Measurements from ENCODE around the gene LY6G6D.

Gene LY6G6D

DNA sequence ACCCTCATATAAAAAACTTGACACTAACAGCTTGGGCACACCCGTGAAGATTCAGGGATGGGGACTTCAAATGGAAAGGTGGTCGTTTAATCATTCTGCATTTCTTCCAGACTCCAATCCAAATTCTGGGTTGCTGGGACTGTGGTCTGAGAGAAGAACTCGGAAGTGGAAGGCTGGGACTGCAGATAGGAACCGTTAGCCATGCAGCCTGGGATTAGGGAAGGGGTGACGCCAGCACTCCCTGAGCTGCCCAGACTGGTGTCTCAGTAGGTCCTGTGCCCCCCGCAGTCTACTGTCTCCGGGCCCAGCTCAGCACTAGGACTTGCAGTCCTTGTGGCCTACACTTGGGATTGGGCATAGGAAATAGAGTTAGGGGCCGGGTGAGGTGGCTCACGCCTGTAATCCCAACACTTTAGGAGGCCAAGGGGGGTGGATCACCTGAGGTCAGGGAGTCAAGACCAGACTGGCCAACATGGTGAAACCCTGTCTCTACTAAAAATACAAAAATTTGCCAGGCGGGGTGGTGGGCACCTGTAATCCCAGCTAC, 21.7 kb downstream of the LY6G6D start:
- DNase-seq = no peak

DNA sequence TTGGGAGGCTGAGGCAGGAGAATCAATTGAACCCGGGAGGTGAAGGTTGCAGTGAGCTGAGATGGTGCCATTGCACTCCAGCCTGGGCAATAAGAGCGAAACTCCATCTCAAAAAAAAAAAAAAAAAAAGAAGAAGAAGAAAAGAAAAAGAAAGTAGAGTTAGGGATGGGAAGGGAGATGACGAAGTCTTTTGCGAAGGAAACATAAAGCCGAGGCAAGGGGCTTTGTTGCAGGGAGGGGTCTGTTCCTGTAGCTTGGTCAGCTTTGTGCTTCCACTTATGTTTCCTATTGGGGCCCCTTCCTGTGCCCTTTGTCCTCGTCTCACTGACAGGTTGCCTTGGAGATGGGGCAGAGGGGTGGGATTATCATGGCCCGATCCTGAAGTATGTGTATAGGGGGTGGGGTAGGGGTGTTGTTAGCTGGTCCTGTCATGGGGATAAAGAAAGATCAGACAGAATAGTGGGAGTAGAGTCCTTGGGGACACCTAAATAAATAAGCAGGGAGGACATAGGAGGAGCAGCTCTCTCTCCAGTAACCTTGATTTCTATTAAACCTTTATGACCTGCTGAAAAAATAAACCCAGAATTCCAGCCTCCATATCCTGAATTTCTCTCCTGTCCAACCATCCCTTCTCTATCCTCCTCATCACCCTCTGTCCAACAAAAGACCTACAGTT, 22.3 kb downstream of the LY6G6D start:
- peak; percentile 21 to 49 for DNase-seq

DNA sequence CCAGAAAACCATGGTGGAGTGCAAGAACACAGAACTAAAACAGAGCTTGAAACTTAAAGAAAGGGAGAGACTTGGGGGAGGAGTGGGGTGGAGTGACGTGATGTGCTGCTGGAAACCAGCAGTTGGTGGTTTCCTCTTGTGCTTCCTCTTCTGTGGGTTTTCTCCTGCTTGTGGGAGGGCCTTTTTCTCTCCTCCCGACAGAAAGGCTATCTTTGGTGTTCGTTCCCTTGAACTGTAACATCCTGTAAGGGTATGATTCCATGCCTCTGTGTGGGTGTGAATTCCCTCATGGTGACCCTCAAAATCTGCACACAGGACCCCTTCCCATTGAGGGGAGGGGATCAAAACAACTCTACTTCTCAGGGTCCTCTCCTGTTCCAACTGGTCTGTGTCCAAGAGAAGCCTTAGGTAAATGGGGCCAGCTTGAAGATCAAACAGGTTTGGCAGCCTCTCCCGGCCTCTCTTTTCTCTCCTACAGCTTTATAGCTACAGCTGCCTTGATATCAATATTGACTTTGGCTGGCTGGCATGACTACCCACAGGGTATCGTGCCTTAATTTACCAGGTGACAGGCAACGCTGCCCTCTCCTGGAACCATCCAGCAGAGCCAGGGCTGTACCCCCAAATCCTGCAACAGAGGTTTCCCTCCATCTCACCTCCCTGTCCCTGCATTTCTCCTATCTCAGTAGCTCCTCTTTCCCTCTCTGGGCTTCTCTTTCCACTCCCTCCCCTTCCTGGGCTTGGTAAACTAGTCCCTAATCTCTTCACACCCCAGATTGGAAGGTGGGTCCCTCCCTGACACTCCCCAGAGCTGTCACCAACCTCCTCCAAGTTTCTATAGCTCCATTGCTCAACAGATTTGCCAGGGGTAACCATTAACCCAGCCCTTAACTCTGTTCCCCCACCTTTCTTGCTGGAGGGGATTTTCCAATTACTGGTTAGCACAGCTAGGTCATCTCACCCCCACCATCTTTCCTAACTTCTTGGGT, 23.1 kb downstream of the LY6G6D start:
- peak; percentile 88 to 91 for DNase-seq

DNA sequence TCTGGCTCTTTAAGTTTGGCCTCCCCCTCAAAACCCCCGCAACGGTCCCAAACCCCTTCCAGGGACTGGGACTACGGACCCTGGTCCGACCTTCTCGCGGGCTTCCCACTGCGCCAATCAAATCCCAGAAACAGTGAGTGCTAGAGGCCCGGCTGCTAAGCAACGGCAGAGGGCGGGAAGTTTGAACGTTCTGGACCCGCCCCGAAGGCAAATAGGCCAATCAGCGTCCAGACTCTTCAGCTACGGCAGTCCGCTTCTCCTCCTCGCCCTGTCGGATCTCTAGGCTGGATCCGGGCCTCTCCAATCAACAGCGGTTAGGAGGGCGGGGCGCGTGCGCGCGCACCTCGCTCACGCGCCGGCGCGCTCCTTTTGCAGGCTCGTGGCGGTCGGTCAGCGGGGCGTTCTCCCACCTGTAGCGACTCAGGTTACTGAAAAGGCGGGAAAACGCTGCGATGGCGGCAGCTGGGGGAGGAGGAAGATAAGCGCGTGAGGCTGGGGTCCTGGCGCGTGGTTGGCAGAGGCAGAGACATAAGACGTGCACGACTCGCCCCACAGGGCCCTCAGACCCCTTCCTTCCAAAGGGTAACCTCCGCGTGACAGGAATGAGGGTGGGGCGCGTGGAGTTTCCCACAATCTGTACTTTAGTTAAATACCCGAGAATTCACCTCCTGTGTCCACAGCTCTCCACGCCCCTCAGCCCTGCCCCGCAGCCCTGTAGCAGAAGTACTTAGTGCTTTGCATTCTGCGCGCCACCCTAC, 24.7 kb downstream of the LY6G6D start, which contains the start of gene MSH5:
MSH5 (plus strand) TSS at position 367 of the 758 bp plus-strand sequence. CDS start 462 bp downstream, outside the sequence.
- DNase-seq = peak; percentile 99

DNA sequence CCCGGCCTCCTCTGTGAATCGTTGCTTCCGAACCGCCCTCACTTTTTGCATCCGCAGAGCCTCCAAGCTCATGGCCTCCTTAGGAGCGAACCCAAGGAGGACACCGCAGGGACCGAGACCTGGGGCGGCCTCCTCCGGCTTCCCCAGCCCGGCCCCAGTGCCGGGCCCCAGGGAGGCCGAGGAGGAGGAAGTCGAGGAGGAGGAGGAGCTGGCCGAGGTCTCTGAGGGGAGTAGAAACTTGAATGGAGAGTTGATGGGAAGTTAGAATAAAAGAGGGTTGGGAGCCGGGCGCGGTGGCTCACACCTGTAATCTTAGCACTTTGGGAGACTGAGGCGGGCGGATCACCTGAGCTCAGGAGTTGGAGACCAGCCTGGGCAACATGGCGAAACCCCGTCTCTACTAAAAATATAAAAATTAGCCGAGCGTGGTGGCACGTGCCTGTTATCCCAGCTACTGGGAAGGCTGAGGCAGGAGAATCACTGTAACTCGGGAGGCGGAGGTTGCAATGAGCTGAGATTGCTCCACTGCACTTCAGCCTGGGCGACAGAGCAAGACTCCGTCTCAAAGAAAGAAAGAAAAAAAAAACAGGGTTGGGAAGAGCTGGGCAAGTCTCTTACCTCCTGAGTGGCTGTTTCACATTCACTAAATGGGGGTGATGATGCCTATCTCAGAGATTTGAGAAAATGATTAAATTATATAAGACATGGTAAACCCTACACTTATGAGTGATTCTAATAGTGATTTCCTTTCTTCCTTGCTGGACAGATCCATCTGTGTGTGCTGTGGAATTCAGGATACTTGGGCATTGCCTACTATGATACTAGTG, 25.5 kb downstream of the LY6G6D start:
- peak; percentile 52 to 58 for DNase-seq

DNA sequence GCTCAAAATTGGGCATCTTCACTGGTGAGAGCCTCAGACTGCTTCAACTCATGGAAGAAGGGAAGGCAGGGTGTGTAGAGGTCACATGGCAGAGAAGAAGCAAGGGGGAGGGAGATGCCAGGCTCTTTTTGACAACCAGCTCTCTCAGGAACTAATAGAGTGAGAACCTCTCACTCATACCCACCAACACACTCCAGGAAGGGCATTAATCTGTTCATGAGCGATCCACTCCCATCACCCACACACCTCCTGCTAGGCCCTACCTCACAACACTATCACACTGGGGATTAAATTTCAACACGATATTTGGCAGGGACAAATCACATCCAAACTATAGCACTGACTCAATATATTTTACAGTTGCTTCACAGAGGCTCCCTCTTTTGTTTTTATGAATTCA, 26.7 kb downstream of the LY6G6D start:
- no peak for DNase-seq

DNA sequence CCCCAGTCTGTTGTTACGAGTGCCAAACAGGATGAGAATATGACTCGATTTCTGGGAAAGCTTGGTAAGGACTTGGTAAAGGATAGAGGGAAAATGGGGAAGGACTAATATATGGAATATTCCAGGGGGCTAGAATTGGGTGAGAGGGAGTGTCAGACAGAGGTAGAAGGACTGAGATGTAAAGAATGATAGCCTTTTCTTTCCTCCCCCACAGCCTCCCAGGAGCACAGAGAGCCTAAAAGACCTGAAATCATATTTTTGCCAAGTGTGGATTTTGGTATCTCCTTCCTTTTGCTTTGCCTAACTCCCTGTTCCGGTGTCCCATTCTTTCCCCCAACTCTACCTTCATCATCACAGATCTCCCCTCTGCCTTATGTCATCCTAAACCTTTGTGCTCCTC, 27.7 kb downstream of the LY6G6D start:
- no peak for DNase-seq

DNA sequence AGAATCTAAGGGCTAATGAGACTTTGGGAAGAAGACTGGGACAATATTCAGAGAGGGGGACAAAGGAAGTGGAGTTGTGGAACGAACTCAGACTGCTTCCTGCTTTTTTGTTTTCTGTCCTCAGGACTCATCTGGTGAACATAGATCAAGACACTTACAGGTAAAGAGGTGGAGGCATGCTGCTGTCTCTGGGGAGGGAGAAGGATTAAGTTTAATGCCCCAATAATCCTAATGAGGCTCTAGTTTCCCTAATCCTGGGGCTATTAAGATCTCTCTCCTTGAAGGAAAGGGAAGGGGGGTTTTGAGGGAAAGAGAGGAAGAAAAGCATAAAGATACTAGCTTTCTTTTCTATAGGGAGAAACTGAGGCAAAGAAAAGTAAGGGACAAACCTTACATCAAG, 29.3 kb downstream of the LY6G6D start:
- DNase-seq = no peak

DNA sequence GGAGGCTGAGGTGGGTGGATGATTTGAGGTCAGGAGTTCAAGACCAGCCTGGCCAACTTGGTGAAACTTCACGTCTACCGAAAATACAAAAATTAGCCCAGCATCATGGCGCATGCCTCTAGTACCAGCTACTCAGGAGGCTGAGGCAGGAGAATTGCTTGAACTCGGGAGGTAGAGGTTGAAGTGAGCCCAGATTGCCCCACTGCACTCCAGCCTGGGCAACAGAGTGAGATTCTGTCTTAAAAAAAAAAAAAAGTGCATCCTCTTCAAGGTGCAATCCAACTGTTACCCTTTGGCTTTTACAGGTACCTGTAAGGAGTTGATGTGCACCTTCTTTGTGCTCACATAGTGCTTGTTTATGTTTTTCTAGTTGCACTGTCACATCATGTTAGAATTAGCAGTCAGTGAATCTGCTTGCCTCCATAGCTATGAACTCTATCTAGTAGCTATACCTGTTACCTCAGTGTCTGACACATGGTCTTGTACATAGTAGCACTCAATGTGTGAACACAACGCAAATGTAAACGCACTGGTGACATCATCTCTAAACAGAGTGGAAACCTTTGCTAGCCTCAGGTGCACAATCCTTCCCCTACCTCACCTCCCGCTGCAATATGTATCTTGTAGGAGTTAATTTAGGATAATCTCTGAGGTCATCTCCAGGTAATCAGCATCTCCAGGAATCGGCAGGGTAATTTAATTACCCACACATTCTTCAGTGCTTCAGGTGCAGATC, 34.3 kb downstream of the LY6G6D start:
- DNase-seq = no peak

DNA sequence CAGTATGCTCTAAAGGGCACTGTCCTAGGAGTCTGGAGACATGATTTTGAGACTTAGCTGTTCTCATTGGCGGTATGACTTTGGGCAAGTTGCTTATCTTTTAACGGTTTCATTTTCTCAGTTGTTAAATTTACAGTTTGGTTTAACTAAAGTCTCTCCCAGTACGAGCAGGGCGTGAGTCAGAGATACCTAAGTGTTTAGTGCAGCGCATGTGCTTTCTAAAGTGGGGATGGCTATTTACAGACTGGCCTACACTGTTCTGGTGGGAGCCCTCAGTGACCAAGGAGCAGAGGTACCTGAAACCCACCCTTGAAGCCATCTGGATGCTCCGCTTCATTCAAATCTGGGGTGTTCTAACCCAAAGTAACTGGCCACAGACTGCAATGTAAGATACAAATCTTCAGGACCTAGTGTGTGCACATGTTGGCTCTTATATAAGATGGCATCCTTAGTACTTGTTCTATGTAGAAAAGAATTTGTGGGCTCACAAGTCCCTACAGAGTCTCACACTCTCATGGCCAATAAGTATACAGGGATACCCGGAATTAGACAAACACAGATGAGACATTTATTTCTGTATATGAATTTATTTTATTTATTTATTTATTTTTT, 35.4 kb downstream of the LY6G6D start:
- DNase-seq = no peak

DNA sequence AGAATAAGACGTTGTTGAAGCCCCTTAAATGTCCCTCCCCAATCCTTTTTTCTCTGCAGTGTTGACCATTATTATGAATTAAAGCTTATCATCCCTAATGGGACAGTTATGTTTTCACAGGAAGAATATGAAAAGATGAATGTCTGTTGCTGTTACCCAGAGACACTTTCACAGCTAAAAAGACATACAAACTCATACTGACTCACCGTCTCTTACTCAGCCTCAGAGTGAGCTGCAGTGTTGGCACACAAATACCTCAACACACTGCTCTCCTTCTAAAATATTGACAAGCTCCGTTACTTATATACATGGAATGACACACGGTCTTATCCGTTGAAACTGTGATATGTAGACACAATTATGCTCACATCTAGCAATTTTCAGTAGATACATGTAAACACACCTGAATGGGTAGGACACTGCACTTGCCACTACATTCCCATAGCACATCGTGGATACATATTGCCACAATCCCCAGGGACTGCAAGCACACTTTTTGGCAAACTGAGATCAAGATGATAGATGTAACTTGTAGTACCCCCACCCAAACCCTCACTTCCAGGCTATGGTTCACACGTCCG, 37.7 kb downstream of the LY6G6D start:
- DNase-seq = no peak

DNA sequence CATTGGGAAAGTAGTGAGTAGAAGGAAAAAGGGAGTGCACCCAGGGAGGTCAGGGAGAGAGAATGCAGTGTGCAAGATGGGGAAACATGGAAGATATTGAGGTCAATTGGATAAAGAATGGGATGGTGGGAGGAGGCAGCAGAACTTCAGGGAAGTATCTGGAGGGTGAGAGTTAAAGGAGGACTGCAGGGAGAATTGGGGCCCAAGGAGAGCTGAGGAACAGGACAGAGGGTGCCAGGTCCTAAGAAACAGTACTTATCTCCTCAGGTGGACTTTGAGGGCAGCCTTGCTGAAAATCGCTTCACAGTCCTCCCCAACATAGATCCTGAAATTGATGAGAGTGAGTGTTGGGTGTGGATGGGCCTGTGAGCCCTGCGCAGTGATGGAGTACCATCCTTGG, 43.1 kb downstream of the LY6G6D start:
- no peak for DNase-seq

DNA sequence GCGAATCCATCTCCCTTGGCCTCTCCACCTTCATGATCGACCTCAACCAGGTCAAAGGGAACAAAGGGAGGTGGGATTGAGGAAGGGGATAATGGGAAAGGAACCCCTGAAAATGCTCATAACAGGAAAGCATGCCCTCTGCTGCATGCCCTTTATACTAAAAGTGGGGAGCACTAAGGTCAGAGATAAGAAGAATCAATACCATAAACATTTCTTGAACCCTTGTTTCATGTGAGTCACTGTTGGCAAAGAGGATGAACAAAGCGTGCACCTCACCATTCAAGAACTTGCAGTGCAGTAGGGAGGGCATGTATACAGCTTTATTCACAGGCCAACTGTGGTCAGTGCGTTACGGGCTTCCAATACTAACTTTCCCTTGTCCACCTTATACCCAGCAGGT, 45.6 kb downstream of the LY6G6D start:
- no peak for DNase-seq

DNA sequence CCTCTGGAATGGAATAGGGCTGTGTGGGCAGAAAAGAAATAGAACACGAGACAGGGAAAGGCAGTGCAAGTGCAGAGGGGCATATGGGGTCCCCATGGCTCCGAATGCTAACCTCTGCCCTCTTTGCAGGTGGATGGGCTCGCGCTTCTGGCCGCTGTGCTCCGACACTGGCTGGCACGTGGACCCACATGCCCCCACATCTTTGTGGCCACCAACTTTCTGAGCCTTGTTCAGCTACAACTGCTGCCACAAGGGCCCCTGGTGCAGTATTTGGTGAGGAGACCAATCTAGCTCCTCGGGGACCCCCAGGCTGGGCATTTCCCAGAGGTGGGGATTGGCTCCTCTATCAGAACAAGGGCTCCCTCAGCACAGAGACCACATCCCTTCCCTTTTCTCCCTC, 46.2 kb downstream of the LY6G6D start:
- DNase-seq = no peak

DNA sequence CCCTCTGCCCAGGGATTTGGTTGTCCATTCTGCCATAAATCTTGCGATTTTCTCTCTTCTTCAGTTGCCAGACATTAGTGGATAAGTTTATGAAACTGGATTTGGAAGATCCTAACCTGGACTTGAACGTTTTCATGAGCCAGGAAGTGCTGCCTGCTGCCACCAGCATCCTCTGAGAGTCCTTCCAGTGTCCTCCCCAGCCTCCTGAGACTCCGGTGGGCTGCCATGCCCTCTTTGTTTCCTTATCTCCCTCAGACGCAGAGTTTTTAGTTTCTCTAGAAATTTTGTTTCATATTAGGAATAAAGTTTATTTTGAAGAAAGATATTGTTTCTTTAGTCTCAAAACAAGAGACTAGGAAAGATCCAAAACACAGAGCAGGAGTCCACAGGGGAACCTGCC, 47.2 kb downstream of the LY6G6D start, which contains the start of gene SAPCD1:
SAPCD1 (plus strand) TSS at position 301 of the 400 bp plus-strand sequence. CDS start 399 bp downstream, outside the sequence.
- no peak for DNase-seq

DNA sequence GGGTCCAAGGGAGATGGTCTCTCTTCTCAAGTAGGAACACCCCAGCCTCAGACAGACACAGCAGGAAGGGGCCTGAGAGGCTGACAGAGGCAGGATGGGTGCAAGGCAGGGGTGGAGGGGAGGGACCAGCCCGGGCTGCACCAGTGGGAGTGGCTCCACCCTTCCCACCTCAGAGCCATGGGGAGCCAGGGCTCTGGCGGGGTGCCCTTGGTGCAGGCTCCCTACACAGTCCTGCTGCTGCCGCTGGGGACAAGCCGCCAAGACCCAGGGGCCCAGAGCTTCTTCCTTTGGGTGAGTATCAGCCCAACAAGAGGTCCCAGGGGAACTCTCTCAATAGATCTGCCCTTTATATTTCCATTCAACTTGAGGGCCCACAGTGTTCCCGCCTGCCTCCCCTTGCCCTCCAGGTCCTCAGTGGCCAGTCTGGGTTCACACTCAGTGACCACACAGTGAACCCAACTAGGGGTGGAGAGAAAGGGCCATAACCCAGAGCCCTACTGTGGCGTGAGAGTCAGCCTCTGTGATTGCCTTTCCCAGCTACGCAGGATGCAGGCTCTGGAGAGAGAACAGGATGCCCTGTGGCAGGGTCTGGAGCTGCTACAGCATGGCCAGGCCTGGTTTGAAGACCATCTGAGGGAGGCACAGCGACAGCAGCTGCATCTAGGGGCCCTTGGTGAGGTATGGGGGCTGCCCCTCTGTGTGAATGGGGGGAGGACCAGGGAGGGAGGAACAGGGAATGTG, 47.9 kb downstream of the LY6G6D start:
- no peak for DNase-seq

DNA sequence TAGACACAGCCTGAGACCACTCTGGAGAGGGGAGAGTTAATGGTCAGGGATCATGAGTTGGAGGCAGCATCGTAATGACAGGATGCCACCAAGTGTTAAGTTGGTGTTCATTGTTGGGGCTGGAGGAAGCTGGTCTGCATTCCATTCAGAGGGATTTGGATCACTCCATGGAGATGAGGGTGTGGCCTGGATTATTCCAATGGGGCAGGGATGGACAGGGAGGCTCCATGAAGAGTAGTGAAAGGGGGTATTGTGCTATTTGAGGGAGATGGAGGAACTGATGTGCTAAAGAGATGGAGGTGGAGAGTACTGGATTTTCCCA, 48.4 kb downstream of the LY6G6D start:
- no peak for DNase-seq

DNA sequence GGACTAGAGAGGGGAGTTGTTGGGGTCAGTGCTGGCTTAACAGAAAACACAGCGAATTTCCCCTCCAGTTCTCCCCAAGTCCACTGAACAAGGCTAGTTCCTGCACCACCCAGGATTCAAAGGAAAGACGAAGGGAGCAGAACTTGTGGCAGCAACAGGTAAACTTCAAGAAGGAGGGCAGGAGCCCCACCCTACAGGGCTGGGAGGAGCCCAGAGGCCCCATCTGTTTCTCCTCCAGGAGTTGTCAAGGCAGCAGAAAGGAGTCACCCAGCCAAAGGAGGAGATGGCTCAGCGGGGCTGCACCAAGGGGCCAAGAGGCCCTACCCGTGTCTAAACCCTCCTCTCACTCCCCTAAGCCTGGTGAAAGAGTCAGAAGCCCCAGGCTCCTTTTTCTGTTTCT, 49.0 kb downstream of the LY6G6D start:
- DNase-seq = no peak

DNA sequence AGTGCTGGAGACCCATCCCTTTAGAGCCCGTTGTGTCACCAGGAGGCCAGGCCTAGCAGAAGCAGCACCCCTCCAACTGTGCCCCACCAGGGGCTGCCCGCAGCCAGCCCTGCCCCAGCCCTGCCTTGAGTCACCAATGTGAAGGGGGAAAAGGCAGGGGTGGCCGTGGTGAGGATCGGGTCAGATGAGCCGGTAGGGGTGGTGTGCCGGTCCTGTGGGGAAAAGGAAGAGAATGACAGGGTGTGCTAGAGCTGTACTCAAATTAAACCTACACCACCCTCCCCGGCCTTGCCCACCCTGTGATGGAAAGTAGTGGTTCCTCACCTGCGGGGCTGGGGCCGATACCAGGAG, 50.4 kb downstream of the LY6G6D start:
- DNase-seq = no peak

All from inflammatory macrophage treated with lipopolysaccharide for 1 hour (primary cell).